Measurements from ENCODE around the gene CCN5. TPM values are rescaled to one million over a fixed set of nuclear protein-coding genes. Genes with fewer than 3 reads are reported as not detected.

The CCN5 gene
- total and polyA plus RNA-seq, 7 experiments from 2014 or later = not detected

- Histone ChIP-seq H3K27me3 (ENCODE audit: control insufficient read depth in 2 of 2, insufficient read depth in 2 of 2, low read length in 2 of 2) (peaks cover 0 to 4% of the 10 kb centered on the region in 2 donors), H3K27ac (ENCODE audit: low read depth, low read length) (no peak overlapping the region), H3K4me3 (ENCODE audit: low read length) (no peak overlapping the region), H3K9me3 (ENCODE audit: control insufficient read depth in 2 of 3, low read length in 3 of 3) (no peaks in the 10 kb centered on the region), H3K4me1 (ENCODE audit: control insufficient read depth in 2 of 2, insufficient read depth in 2 of 2, low read length in 2 of 2) (peaks cover 0 to 6% of the 10 kb centered on the region in 2 donors), H3K36me3 (ENCODE audit: control insufficient read depth in 2 of 3, insufficient read depth in 3 of 3, low read length in 3 of 3) (no peaks in the 10 kb centered on the region)
- CTCF ChIA-PET = no interaction called here
- Mint-ChIP-seq H3K36me3 (no peaks in the 10 kb centered on the region), H3K27me3 (peaks cover 7 to 38% (median 24%) of the 10 kb centered on the region in 5 donors), H3K4me3 (peak overlapping the region in 1 of 10 donors; percentile 79), H3K27ac (peak overlapping the region in 1 of 9 donors; percentile 32), H3K9me3 (peaks cover 0 to 3% (median 0%) of the 10 kb centered on the region in 11 donors), H3K4me1 (peaks cover 9 to 20% (median 16%) of the 10 kb centered on the region in 7 donors)
- intact Hi-C loops (cut with micrococcal nuclease) = no loop called here
- DNase-seq = no peak
- POLR2A ChIA-PET = no interaction called here
- ATAC-seq = no peak
Measured at GRCh38 chr20:44743916-44744655, 28.9 kb downstream of the CCN5 start.

DNA sequence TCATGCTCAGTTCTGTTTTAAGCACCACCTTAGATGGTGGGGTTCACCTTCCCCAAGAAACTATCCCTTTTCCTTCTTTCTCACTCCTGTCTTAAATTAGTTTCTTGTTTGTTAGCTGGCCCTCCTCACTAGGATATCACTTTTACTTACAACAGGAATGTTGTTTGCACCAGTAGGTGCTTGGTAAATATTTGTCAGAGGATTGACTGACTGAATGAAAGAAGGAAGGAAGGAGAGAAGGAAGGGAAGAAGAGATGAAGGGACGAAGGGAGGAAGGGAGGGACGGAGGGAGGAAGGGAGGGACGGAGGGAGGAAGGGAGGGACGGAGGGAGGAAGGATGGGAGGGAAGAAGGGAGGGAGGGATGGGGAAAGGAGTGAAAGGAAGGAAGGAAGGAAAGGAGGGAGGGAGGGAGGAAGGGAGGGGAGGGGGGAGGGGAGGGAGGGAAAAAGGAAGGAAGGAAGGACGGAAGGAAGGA lies 30.0 kb downstream of the CCN5 start:
- no peak for ATAC-seq
- peaks cover 0 to 3% (median 0%) of the 10 kb centered on the region in 11 donors for H3K9me3 Mint-ChIP-seq
- Histone ChIP-seq H3K27me3 (ENCODE audit: control insufficient read depth in 2 of 2, insufficient read depth in 2 of 2, low read length in 2 of 2) (peaks cover 0 to 4% of the 10 kb centered on the region in 2 donors), H3K4me1 (ENCODE audit: control insufficient read depth in 2 of 2, insufficient read depth in 2 of 2, low read length in 2 of 2) (peaks cover 0 to 6% of the 10 kb centered on the region in 2 donors), H3K9me3 (ENCODE audit: control insufficient read depth in 2 of 3, low read length in 3 of 3) (no peaks in the 10 kb centered on the region), H3K36me3 (ENCODE audit: control insufficient read depth in 2 of 3, insufficient read depth in 3 of 3, low read length in 3 of 3) (no peaks in the 10 kb centered on the region), H3K4me3 (ENCODE audit: low read length) (no peak overlapping the region), H3K27ac (ENCODE audit: low read depth, low read length) (no peak overlapping the region)
- peak overlapping the region in 3 of 9 donors; percentile 34 to 64 (median 47) for H3K27ac Mint-ChIP-seq
- intact Hi-C loops (cut with micrococcal nuclease) = loop anchor here in 1 of 2 donors (5.0 kb wide), 2 partner anchors 58 to 547 kb away; no protein-coding TSS in a partner anchor
- CTCF ChIA-PET = no interaction called here
- H3K4me1 Mint-ChIP-seq = peaks cover 9 to 18% (median 16%) of the 10 kb centered on the region in 7 donors
- POLR2A ChIA-PET = no interaction called here
- DNase-seq = no peak
- peak overlapping the region; percentile 8 to 88 (median 74) for H3K4me3 Mint-ChIP-seq
- no peaks in the 10 kb centered on the region for H3K36me3 Mint-ChIP-seq
- H3K27me3 Mint-ChIP-seq = peaks cover 10 to 43% (median 31%) of the 10 kb centered on the region in 5 donors

- H3K27me3 ChIP-seq (ENCODE audit: control insufficient read depth in 2 of 2, insufficient read depth in 2 of 2, low read length in 2 of 2) = peaks cover 0 to 4% of the 10 kb centered on the region in 2 donors
- DNase-seq = peak in 7 of 9 donors; percentile 16 to 66 (median 25)
- no peaks in the 10 kb centered on the region for H3K9me3 ChIP-seq (ENCODE audit: control insufficient read depth in 2 of 3, low read length in 3 of 3)
- no peak within 1 kb of the TSS for H3K27ac ChIP-seq (ENCODE audit: low read depth, low read length)
- intact Hi-C loops (cut with micrococcal nuclease) = loop anchor here in 1 of 2 donors (2.0 to 5.0 kb wide), 3 partner anchors 58 to 547 kb away; no protein-coding TSS in a partner anchor
- Mint-ChIP-seq H3K36me3 (no peaks in the 10 kb centered on the region), H3K27me3 (peaks cover 10 to 44% (median 31%) of the 10 kb centered on the region in 5 donors), H3K27ac (peak within 1 kb of the TSS in 4 of 9 donors; percentile 34 to 64 (median 49)), H3K9me3 (peaks cover 0 to 3% (median 0%) of the 10 kb centered on the region in 11 donors), H3K4me1 (peaks cover 9 to 18% (median 16%) of the 10 kb centered on the region in 7 donors), H3K4me3 (peak within 1 kb of the TSS; percentile 54 to 88 (median 78))
- peak; percentile 61 for ATAC-seq
- peaks cover 0 to 6% of the 10 kb centered on the region in 2 donors for H3K4me1 ChIP-seq (ENCODE audit: control insufficient read depth in 2 of 2, insufficient read depth in 2 of 2, low read length in 2 of 2)
- POLR2A ChIA-PET = interaction anchor here (0.6 kb wide), 1 partner anchor 40 kb away, joined by 3 read pairs; no protein-coding TSS in a partner anchor
- CTCF ChIA-PET = no interaction called here
- peak within 1 kb of the TSS; percentile 50 for H3K4me3 ChIP-seq (ENCODE audit: low read length)
- no peaks in the 10 kb centered on the region for H3K36me3 ChIP-seq (ENCODE audit: control insufficient read depth in 2 of 3, insufficient read depth in 3 of 3, low read length in 3 of 3)
Measured at GRCh38 chr20:44745598-44746366, 30.6 kb downstream of the CCN5 start, which contains the start of gene KCNK15. KCNK15 (plus strand) TSS chr20:44745865; CDS start chr20:44745911, 46 bp downstream.

DNA sequence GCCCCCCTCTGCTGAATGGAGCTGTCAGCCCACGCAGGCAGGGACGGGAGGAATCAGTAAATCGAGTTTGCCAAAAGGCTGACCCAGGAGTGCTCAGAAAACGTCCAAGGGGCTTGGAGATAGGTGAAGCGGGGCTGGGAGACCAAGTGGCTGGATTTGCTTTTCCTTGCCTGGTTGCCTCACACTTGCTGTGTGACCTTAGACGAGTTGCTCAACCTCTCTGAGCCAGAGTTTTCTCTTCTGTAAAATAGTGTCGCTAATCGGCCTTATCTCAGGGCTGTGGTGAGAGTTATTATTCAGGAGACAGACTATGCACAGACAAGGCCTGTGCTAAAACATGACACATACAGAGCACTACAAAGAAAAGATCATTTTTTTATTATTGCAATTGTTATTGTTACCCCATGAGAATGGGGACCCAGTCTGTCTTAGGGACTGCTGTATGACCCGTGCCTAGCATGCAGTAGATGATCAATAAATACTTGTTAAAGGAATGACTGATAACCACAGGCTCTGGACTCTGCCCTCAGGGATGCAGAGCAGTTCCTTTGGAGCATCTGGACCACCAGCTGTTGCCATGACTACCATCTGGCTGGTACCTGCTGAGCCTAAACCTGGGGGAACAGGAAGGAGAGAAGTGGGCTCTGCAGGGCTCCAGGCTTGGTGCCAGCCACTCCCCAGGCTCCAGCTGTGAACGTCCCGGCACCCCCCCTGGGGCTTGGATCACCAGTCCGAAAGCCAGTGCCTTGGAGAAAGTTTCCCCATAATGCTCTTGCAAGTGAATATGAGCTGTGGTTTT lies 31.4 kb downstream of the CCN5 start:
- Histone ChIP-seq H3K4me1 (ENCODE audit: control insufficient read depth in 2 of 2, insufficient read depth in 2 of 2, low read length in 2 of 2) (peaks cover 0 to 6% of the 10 kb centered on the region in 2 donors), H3K9me3 (ENCODE audit: control insufficient read depth in 2 of 3, low read length in 3 of 3) (no peaks in the 10 kb centered on the region), H3K27ac (ENCODE audit: low read depth, low read length) (no peak overlapping the region), H3K4me3 (ENCODE audit: low read length) (peak overlapping the region; percentile 50), H3K27me3 (ENCODE audit: control insufficient read depth in 2 of 2, insufficient read depth in 2 of 2, low read length in 2 of 2) (peaks cover 0 to 4% of the 10 kb centered on the region in 2 donors), H3K36me3 (ENCODE audit: control insufficient read depth in 2 of 3, insufficient read depth in 3 of 3, low read length in 3 of 3) (no peaks in the 10 kb centered on the region)
- peaks cover 10 to 41% (median 31%) of the 10 kb centered on the region in 5 donors for H3K27me3 Mint-ChIP-seq
- ATAC-seq (no peak), DNase-seq (no peak)
- peaks cover 0 to 3% (median 0%) of the 10 kb centered on the region in 11 donors for H3K9me3 Mint-ChIP-seq
- intact Hi-C loops (cut with micrococcal nuclease) = loop anchor here (1.0 to 5.0 kb wide), 4 partner anchors 59 to 546 kb away; no protein-coding TSS in a partner anchor
- ChIA-PET POLR2A (interaction anchor here (1.1 kb wide), 1 partner anchor 9 kb away, joined by 3 read pairs; no protein-coding TSS in a partner anchor), CTCF (interaction anchor here (0.6 to 2.7 kb wide), 3 partner anchors 12 to 349 kb away, joined by 3 to 10 read pairs (median 3); no protein-coding TSS in a partner anchor)
- no peaks in the 10 kb centered on the region for H3K36me3 Mint-ChIP-seq
- peak overlapping the region; percentile 54 to 84 (median 76) for H3K4me3 Mint-ChIP-seq
- H3K27ac Mint-ChIP-seq = peak overlapping the region in 1 of 9 donors; percentile 51
- peaks cover 9 to 18% (median 16%) of the 10 kb centered on the region in 7 donors for H3K4me1 Mint-ChIP-seq

- no peaks in the 10 kb centered on the region for H3K9me3 ChIP-seq (ENCODE audit: control insufficient read depth in 2 of 3, low read length in 3 of 3)
- peaks cover 9 to 18% (median 16%) of the 10 kb centered on the region in 7 donors for H3K4me1 Mint-ChIP-seq
- H3K9me3 Mint-ChIP-seq = peaks cover 0 to 3% (median 0%) of the 10 kb centered on the region in 11 donors
- H3K36me3 ChIP-seq (ENCODE audit: control insufficient read depth in 2 of 3, insufficient read depth in 3 of 3, low read length in 3 of 3) = no peaks in the 10 kb centered on the region
- POLR2A ChIA-PET = interaction anchor here (0.6 to 1.1 kb wide), 2 partner anchors 9 to 533 kb away, joined by 3 read pairs; no protein-coding TSS in a partner anchor
- peak; percentile 59 for ATAC-seq
- H3K4me3 Mint-ChIP-seq = peak overlapping the region; percentile 28 to 83 (median 69)
- H3K36me3 Mint-ChIP-seq = no peaks in the 10 kb centered on the region
- H3K27me3 Mint-ChIP-seq = peaks cover 10 to 41% (median 31%) of the 10 kb centered on the region in 5 donors
- CTCF ChIA-PET = interaction anchor here (0.6 to 2.7 kb wide), 6 partner anchors 11 to 349 kb away, joined by 3 to 10 read pairs (median 3); no protein-coding TSS in a partner anchor
- H3K27ac Mint-ChIP-seq = peak overlapping the region in 3 of 9 donors; percentile 9 to 80 (median 29)
- no peak overlapping the region for H3K27ac ChIP-seq (ENCODE audit: low read depth, low read length)
- intact Hi-C loops (cut with micrococcal nuclease) = loop anchor here (1.0 to 5.0 kb wide), 4 partner anchors 60 to 545 kb away; no protein-coding TSS in a partner anchor
- no peak overlapping the region for H3K4me3 ChIP-seq (ENCODE audit: low read length)
- peaks cover 0 to 4% of the 10 kb centered on the region in 2 donors for H3K27me3 ChIP-seq (ENCODE audit: control insufficient read depth in 2 of 2, insufficient read depth in 2 of 2, low read length in 2 of 2)
- H3K4me1 ChIP-seq (ENCODE audit: control insufficient read depth in 2 of 2, insufficient read depth in 2 of 2, low read length in 2 of 2) = peaks cover 0 to 6% of the 10 kb centered on the region in 2 donors
- peak in 8 of 9 donors; percentile 28 to 53 (median 42) for DNase-seq
Measured at GRCh38 chr20:44747166-44748004, 32.2 kb downstream of the CCN5 start.
